Measurements from ENCODE around the gene APLP1.

APLP1 gene

GRCh38 chr19:35913589-35913988 is 45.2 kb downstream of the APLP1 start:
- H3K4me3 ChIP-seq (ENCODE audit: low read depth, low read length), result no peak overlapping the region
- no peak for TF ChIP-seq CTCF (IDR thresholded peaks at IDR 0.05; ENCODE audit: borderline replicate concordance, insufficient read depth, low read depth, low read length)

- no peak for TF ChIP-seq CTCF (IDR thresholded peaks at IDR 0.05; ENCODE audit: borderline replicate concordance, insufficient read depth, low read depth, low read length)
- H3K4me3 ChIP-seq (ENCODE audit: low read depth, low read length), result no peak overlapping the region
Measured at GRCh38 chr19:35915443-35915842, 47.1 kb downstream of the APLP1 start.

GRCh38 chr19:35919306-35919705 is 50.9 kb downstream of the APLP1 start:
- TF ChIP-seq CTCF (IDR thresholded peaks at IDR 0.05; ENCODE audit: borderline replicate concordance, insufficient read depth, low read depth, low read length), result no peak
- no peak overlapping the region for H3K4me3 ChIP-seq (ENCODE audit: low read depth, low read length)

- H3K4me3 ChIP-seq (ENCODE audit: low read depth, low read length), result no peak overlapping the region
- no peak for TF ChIP-seq CTCF (IDR thresholded peaks at IDR 0.05; ENCODE audit: borderline replicate concordance, insufficient read depth, low read depth, low read length)
Measured at GRCh38 chr19:35921012-35921411, 52.6 kb downstream of the APLP1 start.

GRCh38 chr19:35925501-35925900 is 57.1 kb downstream of the APLP1 start:
- no peak for TF ChIP-seq CTCF (IDR thresholded peaks at IDR 0.05; ENCODE audit: borderline replicate concordance, insufficient read depth, low read depth, low read length)
- no peak overlapping the region for H3K4me3 ChIP-seq (ENCODE audit: low read depth, low read length)

GRCh38 chr19:35928507-35928906 is 60.1 kb downstream of the APLP1 start:
- H3K4me3 ChIP-seq (ENCODE audit: low read depth, low read length), result no peak overlapping the region
- no peak for TF ChIP-seq CTCF (IDR thresholded peaks at IDR 0.05; ENCODE audit: borderline replicate concordance, insufficient read depth, low read depth, low read length)
